Ureter (tissue), 1 donor: ENCODE data around the gene EIF3J. TPM values are rescaled to one million over a fixed set of nuclear protein-coding genes. Genes with fewer than 3 reads are reported as not detected.
"Not testable (repeated sequence)": the region's sequence is repeated elsewhere in the genome, so short reads cannot be mapped to it uniquely, and the experiment has no call there.

Experiments used
- DNase-seq: peaks from one replicate; pipeline ENCODE4 v3.0.0-alpha.2; 2020; ENCODE audit warnings: low spot score
- total RNA-seq: library from RNA; stranded (reverse); gene quantifications from one replicate; pipeline ENCODE4 v1.2.4, GENCODE V29; 2023
- donor health status: DM: yes; HTN: yes; CAD: no.

EIF3J gene
- 82.9 TPM for total RNA-seq

DNA sequence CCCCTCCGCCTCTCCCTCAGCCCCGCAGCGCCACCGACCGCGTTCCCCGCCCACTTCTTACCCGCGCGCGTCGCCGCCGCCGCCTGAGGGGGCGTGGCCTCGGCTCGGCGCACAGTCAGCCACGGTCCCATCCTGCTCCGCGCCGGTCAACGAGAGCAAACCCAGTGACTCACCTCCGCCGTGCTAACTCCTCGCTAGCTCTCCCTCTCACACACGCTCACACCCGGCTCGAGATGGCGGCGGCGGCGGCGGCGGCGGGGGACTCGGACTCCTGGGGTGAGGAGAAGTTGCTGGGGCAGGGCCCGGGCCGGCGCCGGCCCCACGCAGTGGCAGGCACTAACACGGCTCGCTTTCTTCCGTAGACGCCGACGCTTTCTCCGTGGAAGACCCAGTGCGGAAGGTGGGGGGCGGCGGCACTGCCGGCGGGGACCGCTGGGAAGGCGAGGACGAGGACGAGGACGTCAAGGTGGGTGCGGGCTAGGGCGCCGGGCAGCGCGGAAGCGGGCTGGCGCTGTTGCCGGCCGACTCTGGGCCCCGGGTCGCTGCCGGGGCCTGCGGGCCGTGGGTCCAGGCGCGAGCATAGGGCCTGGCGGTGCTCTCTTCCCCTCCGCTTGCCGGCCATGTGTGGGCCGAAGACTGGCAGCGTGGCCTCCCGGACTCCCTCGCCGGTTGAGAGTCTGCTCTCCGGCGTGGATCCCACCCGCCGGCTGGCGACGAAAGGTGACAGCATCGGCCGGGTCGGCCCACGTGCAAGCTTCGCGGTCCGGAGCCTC lies at the start of gene EIF3J:
Gene EIF3J (plus strand): TSS at position 186 of the 773 bp plus-strand sequence. CDS start 48 bp downstream, at position 234.
- peak; percentile 95 for DNase-seq

GRCh38 chr15:44489464-44489863 lies 47.5 kb upstream of the EIF3J start:
- no peak for DNase-seq

DNA sequence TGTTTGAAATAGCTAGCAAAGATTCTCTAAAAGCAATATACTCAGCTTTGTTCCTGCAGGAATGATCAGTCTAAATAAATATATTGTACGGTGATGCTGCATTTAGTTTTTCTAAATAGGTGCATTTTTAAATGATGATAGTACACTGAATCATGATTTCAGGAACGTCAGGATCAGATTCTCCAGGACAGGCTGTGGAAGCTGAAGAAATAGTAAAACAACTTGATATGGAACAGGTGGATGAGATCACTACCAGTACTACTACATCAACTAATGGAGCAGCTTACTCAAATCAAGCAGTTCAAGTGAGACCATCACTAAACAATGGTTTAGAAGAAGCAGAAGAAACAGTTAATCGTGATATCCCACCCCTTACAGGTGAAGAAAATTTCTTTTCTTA lies 46.3 kb upstream of the EIF3J start:
- no peak for DNase-seq

DNA sequence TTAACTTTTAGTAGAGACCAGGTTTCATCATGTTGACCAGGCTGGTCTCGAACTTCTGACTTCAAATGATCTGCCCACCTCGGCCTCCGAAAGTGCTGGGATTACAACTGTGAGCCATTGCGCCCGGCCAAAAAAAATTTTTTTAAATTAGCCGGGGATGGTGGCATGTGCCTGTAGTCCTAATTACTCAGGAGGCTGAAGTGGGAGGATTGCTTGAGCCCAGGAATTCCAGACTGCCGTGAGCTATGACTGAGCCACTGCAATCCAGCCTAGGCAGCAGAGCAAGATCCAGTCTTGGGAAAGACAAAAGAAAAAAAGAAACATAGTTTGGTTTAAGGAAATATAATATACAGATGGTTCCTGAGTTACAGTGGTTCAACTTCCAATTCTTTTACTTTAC lies 44.9 kb upstream of the EIF3J start:
- DNase-seq = no peak

GRCh38 chr15:44492672-44493071 lies 44.3 kb upstream of the EIF3J start:
- DNase-seq = no peak

- DNase-seq = no peak
Observed at GRCh38 chr15:44495562-44495961, 41.4 kb upstream of the EIF3J start.

- DNase-seq = no peak
Observed at GRCh38 chr15:44500555-44500954, 36.4 kb upstream of the EIF3J start.

DNA sequence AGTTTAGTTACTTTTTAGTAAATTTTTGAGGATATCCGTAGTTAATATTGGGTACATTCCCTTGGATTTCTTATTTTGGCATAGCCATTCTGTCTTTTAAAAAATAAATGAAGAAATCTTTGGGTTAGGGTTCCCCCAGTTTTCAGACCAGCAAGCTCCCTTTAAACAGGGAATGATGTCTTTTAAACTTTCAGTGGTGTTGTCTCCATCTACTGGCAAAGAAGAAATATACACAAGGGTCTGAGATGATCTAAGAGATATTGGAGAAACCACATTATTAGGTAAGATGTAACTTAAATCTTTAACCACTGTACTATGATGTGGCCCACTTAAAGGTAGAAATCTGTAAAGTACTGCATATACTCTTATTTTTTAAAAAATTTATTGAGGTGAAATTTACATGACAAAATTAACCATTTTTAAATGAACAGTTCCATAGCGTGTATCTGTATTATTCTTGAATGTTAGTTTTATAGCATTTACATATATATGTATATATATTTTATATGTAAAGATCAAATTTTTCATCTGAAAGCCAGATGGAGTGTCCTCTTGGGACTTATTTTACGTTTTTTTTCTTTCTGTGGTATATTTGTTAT lies 35.1 kb upstream of the EIF3J start:
- DNase-seq = no peak

DNA sequence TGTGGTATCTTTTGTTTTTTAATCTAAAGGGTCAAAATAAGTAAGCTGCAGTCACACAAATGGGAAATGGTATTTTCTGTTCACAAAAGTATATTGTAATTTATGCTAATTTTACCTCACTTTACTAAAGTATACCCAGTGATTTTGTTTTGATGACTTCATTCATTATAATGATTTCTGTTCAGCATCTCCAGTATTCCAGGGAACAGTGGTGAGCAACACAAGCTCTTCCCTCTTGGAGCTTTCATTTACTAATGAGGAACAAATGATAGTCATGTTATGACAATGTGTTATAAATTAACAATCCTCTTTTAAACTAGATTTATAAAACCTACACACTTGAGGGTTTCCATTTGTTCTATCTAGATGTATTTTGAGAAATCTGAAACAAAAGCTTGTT lies 20.5 kb upstream of the EIF3J start:
- no peak for DNase-seq

DNA sequence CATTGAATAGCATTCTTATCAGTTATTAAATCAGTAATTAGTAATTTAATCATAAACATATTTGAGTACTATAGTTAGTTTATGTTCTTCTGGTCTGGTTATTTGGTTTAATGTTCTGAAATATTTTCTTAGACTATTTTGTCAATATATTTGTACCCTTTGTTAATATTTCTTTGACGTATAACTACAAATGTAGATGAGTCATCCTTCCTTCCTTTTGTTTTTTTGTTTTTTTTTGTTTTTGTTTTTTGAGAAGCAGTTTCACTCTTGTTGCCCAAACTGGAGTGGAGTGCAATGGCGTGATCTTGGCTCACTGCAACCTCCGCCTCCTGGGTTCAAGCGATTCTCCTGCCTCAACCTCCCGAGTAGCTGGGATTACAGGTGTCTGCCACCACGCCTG lies 17.4 kb upstream of the EIF3J start:
- no peak for DNase-seq

- DNase-seq = no peak
Observed at GRCh38 chr15:44525018-44525417, 11.9 kb upstream of the EIF3J start.

GRCh38 chr15:44527241-44527640 lies 9.7 kb upstream of the EIF3J start:
- DNase-seq = no peak

GRCh38 chr15:44529864-44530604 lies 6.9 kb upstream of the EIF3J start:
- DNase-seq = no peak

GRCh38 chr15:44530653-44531052 lies 6.3 kb upstream of the EIF3J start:
- DNase-seq = no peak

DNA sequence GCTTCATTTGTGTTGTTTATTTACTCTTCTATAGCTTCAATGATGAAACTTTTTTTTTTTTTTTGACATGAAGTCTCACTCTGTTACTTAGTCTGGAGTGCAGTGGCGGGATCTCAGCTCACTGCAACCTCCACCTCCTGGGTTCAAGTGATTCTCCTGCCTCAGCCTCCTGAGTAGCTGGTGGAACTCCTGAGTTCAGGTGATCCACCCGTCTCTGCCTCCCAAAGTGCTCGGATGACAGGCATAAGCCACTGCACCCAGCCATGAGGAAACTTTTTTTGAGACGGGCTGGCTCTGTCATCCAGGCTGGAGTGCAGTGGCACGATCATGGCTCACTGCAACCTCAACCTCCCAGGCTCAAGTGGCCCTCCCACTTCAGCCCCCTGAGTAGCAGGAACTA lies 4.7 kb upstream of the EIF3J start:
- DNase-seq = not testable (repeated sequence)

DNA sequence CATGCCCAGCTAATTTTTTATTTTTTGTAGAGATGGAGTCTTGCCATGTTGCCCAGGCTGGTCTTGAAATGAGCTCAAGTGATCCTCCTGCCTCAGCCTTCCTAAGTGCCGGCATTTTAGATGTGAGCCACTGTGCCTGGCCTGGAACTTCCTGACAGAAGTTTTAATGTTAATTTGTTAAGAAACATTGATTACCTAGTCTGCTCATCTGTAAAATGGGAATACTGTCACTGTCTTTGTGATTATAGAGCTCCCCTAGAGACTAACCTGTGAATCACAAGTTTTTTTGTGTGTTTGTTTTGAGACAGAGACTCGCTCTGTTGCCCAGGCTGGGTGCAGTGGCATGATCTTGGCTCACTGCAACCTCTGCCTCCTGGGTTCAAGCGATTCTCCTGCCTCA lies 4.3 kb upstream of the EIF3J start:
- no peak for DNase-seq

DNA sequence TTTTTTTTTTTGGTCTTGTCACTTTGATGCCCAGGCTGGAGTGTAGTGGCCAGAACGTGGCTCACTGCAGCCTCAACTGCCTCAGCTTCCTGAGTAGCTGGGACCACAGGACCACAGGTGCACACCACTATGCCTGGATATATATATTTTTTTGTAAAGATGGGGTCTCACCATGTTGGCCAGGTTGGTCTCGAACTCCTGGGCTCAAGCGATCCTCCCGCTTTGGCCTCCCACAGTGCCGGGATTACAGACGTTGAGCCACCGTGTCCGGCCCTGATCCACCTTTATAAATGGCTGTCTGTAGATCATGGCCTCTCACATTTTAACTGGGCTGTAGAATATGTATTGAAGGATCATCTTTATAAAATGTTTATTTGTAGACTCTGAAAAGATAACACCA lies 1.9 kb upstream of the EIF3J start:
- DNase-seq = no peak

DNA sequence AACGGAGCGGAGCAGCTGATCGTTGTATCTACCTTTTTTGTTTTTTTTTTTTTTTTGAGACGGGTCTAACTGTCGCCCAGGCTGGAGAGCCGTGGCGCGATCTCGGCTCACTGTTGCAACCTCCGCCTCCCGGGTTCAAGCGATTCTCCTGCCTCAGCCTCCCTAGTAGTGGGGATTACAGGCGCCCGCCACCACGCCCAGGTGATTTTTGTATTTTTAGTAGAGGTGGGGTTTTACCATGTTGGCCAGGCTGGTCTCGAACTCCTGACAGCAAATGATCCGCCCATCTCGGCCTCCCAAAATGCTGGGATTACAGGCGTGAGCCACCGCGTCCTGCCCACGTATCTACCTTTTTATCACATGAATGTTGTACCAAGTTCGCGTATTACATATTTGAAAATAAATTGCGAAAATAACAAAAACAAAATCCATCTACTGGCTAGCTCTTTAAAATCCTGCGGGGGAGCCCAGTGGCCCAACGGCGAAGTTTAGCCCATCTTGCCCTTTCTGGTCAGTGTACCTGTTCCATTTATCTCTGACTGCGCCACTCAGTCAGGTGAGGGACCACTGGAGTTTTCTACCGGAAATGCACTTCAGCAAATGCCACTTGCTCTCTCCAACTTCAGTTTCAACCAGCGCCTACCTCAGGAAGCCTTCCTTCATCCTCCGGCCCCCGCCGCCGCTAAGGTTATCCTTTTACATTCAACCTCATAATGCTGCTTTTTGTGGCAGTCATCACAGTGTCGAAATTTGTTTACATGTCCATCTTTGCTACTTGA lies 1.2 kb upstream of the EIF3J start:
- peak; percentile 48 for DNase-seq

GRCh38 chr15:44536302-44536961 lies 515 bp upstream of the EIF3J start:
- DNase-seq = no peak

- DNase-seq = no peak
Observed at GRCh38 chr15:44537735-44538240, 841 bp downstream of the EIF3J start.

- DNase-seq = no peak
Observed at GRCh38 chr15:44541282-44541958, 4.5 kb downstream of the EIF3J start.
